ENCODE data around the gene IGDCC3. TPM values are rescaled to one million over a fixed set of nuclear protein-coding genes. Genes with fewer than 3 reads are reported as not detected.

The IGDCC3 gene
- polyA plus RNA-seq, 2 of the 4 experiments (the other 2 are of a cell fraction) = 0.04 to 0.12 TPM

Small RNAs within 50 kb of the gene (small RNA-seq; reads per million reads assigned to genes)
- gene RNU5A-1 (64.8 to 4,337 (median 240) reads per million in 6 experiments), gene RNU5B-1 (52.5 to 5,071 (median 209) reads per million in 6 experiments), gene SNORA24B (2.6 to 179 (median 6.9) reads per million in 6 experiments)

Other genes starting within 250 kb of the IGDCC3 start
- gene PDCD7, start 244.2 kb downstream of the IGDCC3 start, polyA plus RNA-seq (2011; rRNA removed) = 20.4 and 23.7 TPM in 2 replicates
- gene PDCD7, start 244.2 kb downstream of the IGDCC3 start, polyA plus RNA-seq (2017; fragmentation: RNase III; extraction: RNeasy Plus Mini Kit Qiagen cat#74134 plus additional on column Dnase treatment) = 16.8 to 19.0 TPM (median 17.5 TPM) in 3 replicates
- 65.1 and 113 TPM in 2 replicates for gene CLPX, start 192.7 kb downstream of the IGDCC3 start, polyA plus RNA-seq (2011; rRNA removed)
- 53.3 to 65.9 TPM (median 55.4 TPM) in 3 replicates for gene CLPX, start 192.7 kb downstream of the IGDCC3 start, polyA plus RNA-seq (2017; fragmentation: RNase III; extraction: RNeasy Plus Mini Kit Qiagen cat#74134 plus additional on column Dnase treatment)
- 0.14 and 0.21 TPM in 2 replicates for gene CILP, start 166.5 kb downstream of the IGDCC3 start, polyA plus RNA-seq (2011; rRNA removed)
- 0.07 to 0.09 TPM (median 0.09 TPM) in 3 replicates for gene CILP, start 166.5 kb downstream of the IGDCC3 start, polyA plus RNA-seq (2017; fragmentation: RNase III; extraction: RNeasy Plus Mini Kit Qiagen cat#74134 plus additional on column Dnase treatment)
- gene PARP16, start 91.1 kb downstream of the IGDCC3 start, polyA plus RNA-seq (2011; rRNA removed) = 9.8 and 11.2 TPM in 2 replicates
- 6.7 to 7.7 TPM (median 7.5 TPM) in 3 replicates for gene PARP16, start 91.1 kb downstream of the IGDCC3 start, polyA plus RNA-seq (2017; fragmentation: RNase III; extraction: RNeasy Plus Mini Kit Qiagen cat#74134 plus additional on column Dnase treatment)
- not detected in 2 replicates for gene RNU5A-1, start 82.0 kb downstream of the IGDCC3 start, polyA plus RNA-seq (2011; rRNA removed)
- not detected in 3 replicates for gene RNU5A-1, start 82.0 kb downstream of the IGDCC3 start, polyA plus RNA-seq (2017; fragmentation: RNase III; extraction: RNeasy Plus Mini Kit Qiagen cat#74134 plus additional on column Dnase treatment)
- gene RNU5B-1, start 73.3 kb downstream of the IGDCC3 start, polyA plus RNA-seq (2011; rRNA removed) = not detected in 2 replicates
- not detected in 3 replicates for gene RNU5B-1, start 73.3 kb downstream of the IGDCC3 start, polyA plus RNA-seq (2017; fragmentation: RNase III; extraction: RNeasy Plus Mini Kit Qiagen cat#74134 plus additional on column Dnase treatment)
- gene IGDCC4, start 44.9 kb upstream of the IGDCC3 start, polyA plus RNA-seq (2011; rRNA removed) = 5.2 and 5.4 TPM in 2 replicates
- 3.8 to 4.2 TPM (median 3.9 TPM) in 3 replicates for gene IGDCC4, start 44.9 kb upstream of the IGDCC3 start, polyA plus RNA-seq (2017; fragmentation: RNase III; extraction: RNeasy Plus Mini Kit Qiagen cat#74134 plus additional on column Dnase treatment)
- gene DPP8, start 139.7 kb upstream of the IGDCC3 start, polyA plus RNA-seq (2011; rRNA removed) = 41.8 and 43.3 TPM in 2 replicates
- 24.4 to 26.6 TPM (median 25.6 TPM) in 3 replicates for gene DPP8, start 139.7 kb upstream of the IGDCC3 start, polyA plus RNA-seq (2017; fragmentation: RNase III; extraction: RNeasy Plus Mini Kit Qiagen cat#74134 plus additional on column Dnase treatment)
- gene HACD3, start 152.5 kb upstream of the IGDCC3 start, polyA plus RNA-seq (2011; rRNA removed) = 186 and 212 TPM in 2 replicates
- 140 to 151 TPM (median 149 TPM) in 3 replicates for gene HACD3, start 152.5 kb upstream of the IGDCC3 start, polyA plus RNA-seq (2017; fragmentation: RNase III; extraction: RNeasy Plus Mini Kit Qiagen cat#74134 plus additional on column Dnase treatment)
- gene INTS14, start 233.1 kb upstream of the IGDCC3 start, polyA plus RNA-seq (2011; rRNA removed) = 81.4 and 82.1 TPM in 2 replicates
- 36.6 to 40.0 TPM (median 38.1 TPM) in 3 replicates for gene INTS14, start 233.1 kb upstream of the IGDCC3 start, polyA plus RNA-seq (2017; fragmentation: RNase III; extraction: RNeasy Plus Mini Kit Qiagen cat#74134 plus additional on column Dnase treatment)
- 6.8 and 7.0 TPM in 2 replicates for gene SLC24A1, start 243.9 kb upstream of the IGDCC3 start, polyA plus RNA-seq (2011; rRNA removed)
- gene SLC24A1, start 243.9 kb upstream of the IGDCC3 start, polyA plus RNA-seq (2017; fragmentation: RNase III; extraction: RNeasy Plus Mini Kit Qiagen cat#74134 plus additional on column Dnase treatment) = 5.2 to 6.4 TPM (median 5.9 TPM) in 3 replicates

Data from A549 (cell line).